Gastrocnemius medialis (tissue), 4 donors: ENCODE measurements around the gene A3GALT2. TPM values are rescaled to one million over a fixed set of nuclear protein-coding genes. Genes with fewer than 3 reads are reported as not detected.

Experiments
- ATAC-seq, 2 donors: fragments of 150-250 bp; one replicate each; pipeline ENCODE4 v1.9.1; 2016
- DNase-seq, 2 donors: peaks; one replicate each; pipeline ENCODE4 v3.0.0-alpha.2; 2019
- H3K27ac ChIP-seq, 4 donors: fragments of 200-600 bp; sonication (generic); 1 replicate in 1 of 4; 2 replicates in 3 of 4; pipeline ENCODE4 v1.5.1; 2016 to 2018; ENCODE audit warnings: mild to moderate bottlenecking in 2 of 4, moderate library complexity in 1 of 4
- H3K27me3 ChIP-seq, 3 donors: fragments of 200-600 bp; sonication (generic) in 2 of 3; 1 replicate in 1 of 3; 2 replicates in 2 of 3; pipeline versions ENCODE4 v1.5.1 to v1.6.0; 2016 to 2019; ENCODE audit warnings: mild to moderate bottlenecking in 1 of 3, moderate library complexity in 1 of 3
- H3K36me3 ChIP-seq, 2 donors: fragments of 200-600 bp; sonication (generic) in 1 of 2; one replicate each; pipeline ENCODE4 v1.5.1; 2017 to 2018
- H3K4me1 ChIP-seq, 2 donors: fragments of 200-600 bp; sonication (generic) in 1 of 2; one replicate each; pipeline ENCODE4 v1.5.1; 2016 to 2017; ENCODE audit warnings: mild to moderate bottlenecking in 2 of 2
- H3K4me3 ChIP-seq, 4 donors: fragments of 200-600 bp; sonication (generic) in 3 of 4; 1 replicate in 1 of 4; 2 replicates in 3 of 4; pipeline ENCODE4 v1.5.1; 2016 to 2019; ENCODE audit warnings: mild to moderate bottlenecking in 2 of 4
- H3K9me3 ChIP-seq, 3 donors: fragments of 200-600 bp; sonication (generic) in 2 of 3; 1 replicate in 1 of 3; 2 replicates in 2 of 3; pipeline ENCODE4 v1.5.1; 2016 to 2019
- CTCF ChIP-seq, 5 experiments: fragments of 450-650 bp in 3 of 5; fragments of 200-600 bp in 2 of 5; sonication (generic) in 2 of 5; IDR thresholded peaks in 4 of 5; conservative IDR thresholded peaks in 1 of 5; 1 replicate in 4 of 5; 2 replicates in 1 of 5; pipeline ENCODE4 v1.5.1; 2016 to 2019; ENCODE audit warnings: antibody characterized with exemption in 5 of 5, mild to moderate bottlenecking in 3 of 5, moderate library complexity in 3 of 5
- POLR2A ChIP-seq, 2 donors: fragments of 450-650 bp; IDR thresholded peaks; one replicate each; pipeline ENCODE4 v1.6.1; 2017; ENCODE audit warnings: antibody characterized with exemption in 2 of 2, mild to moderate bottlenecking in 2 of 2, moderate library complexity in 2 of 2
- in situ Hi-C, 4 donors: fragments of 200-750 bp; cut with MboI; loops; one replicate each; pipeline versions ENCODE4 v1.15.0 to v1.8.0; 2017; ENCODE audit warnings: low sequenced_read_pairs in 4 of 4
- intact Hi-C: fragments of 100-400 bp; cut with DNase I; formaldehyde crosslinking; loops from one replicate; pipeline ENCODE4 v1.15.1; 2023; ENCODE audit warnings: low total_unique reads
- total RNA-seq, 4 donors: library from RNA; depleted of rRNA; stranded (reverse); fragments of >200 nt; gene quantifications; one replicate each; pipeline versions ENCODE4 v1.1.0 to v1.2.3, GENCODE V29; 2016

The A3GALT2 gene
- total RNA-seq, 4 donors from 2014 or later: not detected

GRCh38 chr1:33280091-33280661 is 40.7 kb downstream of the A3GALT2 start:
- no peaks in the 10 kb centered on the region for H3K27me3 ChIP-seq
- no peaks in the 10 kb centered on the region for H3K4me1 ChIP-seq
- ATAC-seq (no peak), DNase-seq (no peak)
- H3K9me3 ChIP-seq: no peaks in the 10 kb centered on the region
- TF ChIP-seq CTCF (IDR thresholded peaks at IDR 0.05 in 4 of 5, conservative IDR thresholded peaks at IDR 0.05 in 1 of 5) (no peak), POLR2A (IDR thresholded peaks at IDR 0.05) (no peak)
- intact Hi-C loops: no loop called here
- H3K4me3 ChIP-seq: no peak overlapping the region
- H3K27ac ChIP-seq: no peak overlapping the region
- peaks cover 0 to 57% of the 10 kb centered on the region in 2 donors for H3K36me3 ChIP-seq
- in situ Hi-C loops: no loop called here

GRCh38 chr1:33277488-33278084 is 43.3 kb downstream of the A3GALT2 start:
- no peak for DNase-seq
- H3K4me3 ChIP-seq: no peak overlapping the region
- H3K27ac ChIP-seq: no peak overlapping the region
- H3K36me3 ChIP-seq: peaks cover 0 to 49% of the 10 kb centered on the region in 2 donors
- no peaks in the 10 kb centered on the region for H3K27me3 ChIP-seq
- no peaks in the 10 kb centered on the region for H3K9me3 ChIP-seq
- no peaks in the 10 kb centered on the region for H3K4me1 ChIP-seq
- TF ChIP-seq CTCF (IDR thresholded peaks at IDR 0.05 in 4 of 5, conservative IDR thresholded peaks at IDR 0.05 in 1 of 5) (no peak), POLR2A (IDR thresholded peaks at IDR 0.05) (no peak)
- intact Hi-C loops: no loop called here
- in situ Hi-C loops: no loop called here
- ATAC-seq: no peak

GRCh38 chr1:33276573-33277298 is 44.2 kb downstream of the A3GALT2 start:
- Histone ChIP-seq H3K36me3 (peaks cover 0 to 43% of the 10 kb centered on the region in 2 donors), H3K27ac (no peak overlapping the region), H3K27me3 (no peaks in the 10 kb centered on the region), H3K9me3 (no peaks in the 10 kb centered on the region), H3K4me1 (no peaks in the 10 kb centered on the region), H3K4me3 (no peak overlapping the region)
- DNase-seq (no peak), ATAC-seq (no peak)
- TF ChIP-seq POLR2A (IDR thresholded peaks at IDR 0.05): no peak
- TF ChIP-seq CTCF (IDR thresholded peaks at IDR 0.05 in 4 of 5, conservative IDR thresholded peaks at IDR 0.05 in 1 of 5): no peak
- intact Hi-C loops: no loop called here
- in situ Hi-C loops: no loop called here

GRCh38 chr1:33275706-33276572 is 45.0 kb downstream of the A3GALT2 start:
- DNase-seq: no peak
- H3K4me1 ChIP-seq: no peaks in the 10 kb centered on the region
- in situ Hi-C loops: no loop called here
- H3K27me3 ChIP-seq: no peaks in the 10 kb centered on the region
- no peaks in the 10 kb centered on the region for H3K9me3 ChIP-seq
- TF ChIP-seq CTCF (IDR thresholded peaks at IDR 0.05 in 4 of 5, conservative IDR thresholded peaks at IDR 0.05 in 1 of 5) (no peak), POLR2A (IDR thresholded peaks at IDR 0.05) (no peak)
- ATAC-seq: no peak
- H3K27ac ChIP-seq: no peak overlapping the region
- intact Hi-C loops: no loop called here
- peaks cover 0 to 36% of the 10 kb centered on the region in 2 donors for H3K36me3 ChIP-seq
- no peak overlapping the region for H3K4me3 ChIP-seq
